Heart right ventricle (tissue), 16 donors: ENCODE data around the gene REG4. TPM values are rescaled to one million over a fixed set of nuclear protein-coding genes. Genes with fewer than 3 reads are reported as not detected.

ENCODE experiments used
- ATAC-seq, 8 donors: fragments of 200-7000 bp; cut with Tn5 transposase; one replicate each; pipeline ENCODE4 v1.9.1; 2020; ENCODE audit warnings: mild to moderate bottlenecking in 8 of 8, moderate library complexity in 8 of 8, moderate number of reproducible peaks in 1 of 8
- DNase-seq, 2 donors: peaks; one replicate each; pipeline ENCODE4 v3.0.0-alpha.2; 2020
- H3K27ac ChIP-seq, 10 donors: fragments of 200-600 bp; sonication (generic) in 2 of 10; one replicate each; pipeline versions ENCODE4 v1.5.0 to v1.8.0; 2020 to 2022; ENCODE audit warnings: mild to moderate bottlenecking in 3 of 10
- H3K27me3 ChIP-seq, 7 donors: fragments of 200-600 bp; one replicate each; pipeline ENCODE4 v1.8.0; 2021 to 2022; ENCODE audit warnings: mild to moderate bottlenecking in 2 of 7
- H3K36me3 ChIP-seq, 9 donors: fragments of 200-600 bp; sonication (generic) in 1 of 9; one replicate each; pipeline versions ENCODE4 v1.5.0 to v1.8.0; 2020 to 2022; ENCODE audit warnings: mild to moderate bottlenecking in 2 of 9
- H3K4me1 ChIP-seq, 9 donors: fragments of 200-600 bp; sonication (generic) in 1 of 9; one replicate each; pipeline versions ENCODE4 v1.5.0 to v1.8.0; 2020 to 2022; ENCODE audit warnings: mild to moderate bottlenecking in 4 of 9
- H3K4me3 ChIP-seq, 10 donors: fragments of 200-600 bp; sonication (generic) in 2 of 10; one replicate each; pipeline versions ENCODE4 v1.5.0 to v1.8.0; 2020 to 2022; ENCODE audit warnings: mild to moderate bottlenecking in 7 of 10, moderate library complexity in 2 of 10
- H3K9me3 ChIP-seq, 11 donors: fragments of 200-600 bp in 10 of 11; sonication (generic) in 2 of 11; one replicate each; pipeline versions ENCODE4 v1.5.0 to v1.8.0; 2013 to 2022; ENCODE audit warnings: mild to moderate bottlenecking in 2 of 11, control low read depth in 1 of 11, moderate library complexity in 1 of 11
- WGBS, 2 donors: extraction: QIAGEN DNeasy Blood & Tissue Kit; methylation state at CpG; one replicate each; pipeline ENCODE4 v1.1.7; 2013; ENCODE audit warnings: inconsistent platforms in 1 of 2; 5-methylcytosine and 5-hydroxymethylcytosine counted together
- intact Hi-C, 10 donors: fragments of 100-400 bp; cut with DNase I; formaldehyde crosslinking; loops; one replicate each; pipeline versions ENCODE4 v1.11.1 to v1.14.2; 2022
- polyA plus RNA-seq, 2 donors: library from polyadenylated mRNA; stranded (reverse); fragments of 200-250 nt; gene quantifications; one replicate each; pipeline ENCODE4 v1.2.3, GENCODE V29; 2013
- total RNA-seq, 10 donors: library from RNA; stranded (reverse); fragmentation: NEBNext Ultra II Directional in 3 of 10; extraction: Animal tissue kit (Norgen Biotek cat#: 25700) in 3 of 10; gene quantifications; one replicate each; pipeline versions ENCODE4 v1.2.1 to v1.2.4, GENCODE V29; 2021 to 2023
- TF ChIP-seq, protein P1 (sequence below), 9 donors: fragments of 200-600 bp; sonication (generic) in 2 of 9; IDR thresholded peaks; one replicate each; pipeline versions ENCODE4 v1.5.0 to v1.8.0; 2021 to 2022; ENCODE audit warnings: antibody characterized with exemption in 9 of 9, mild to moderate bottlenecking in 5 of 9, moderate library complexity in 1 of 9
- donor health status: Arrhythmogenic right ventricular cardiomyopathy.
- donor health status: ischemic (EF 13 %, LVEDD 7.1; RV severe dilation, severe dysfunction).
- donor health status: healthy with polysubstance abuse.
- donor health status: DM: no; HTN: yes; CAD: no.
- donor health status: DM: no; HTN: no; CAD: no.
- donor health status: ischemic (EF 25% LVEDD 6.9; RV normal size, moderate dysfunction).
- donor health status: ischemic (EF 25% LVEDD 5.7; RV mildly dilated, moderate dysfunction).
- donor health status: healthy.
- donor health status: DM: yes; HTN: yes; CAD: no.
- donor health status: Ischemic cardiomyopathy.
- donor health status: ischemic (EF 35%, LVEDD 5.7; RV mildly dilated, moderate dysfunction).
- donor health status: nonischemic (EF 11% LVEDD 7.7; RV severe dilation, severe dysfunction).
- donor health status: DM: yes; HTN: yes; CAD: no.
- donor health status: PGD.
- donor health status: ischemic (EF 29% LVEDD 5.4; RV normal size, mild dysfunction).
- donor health status: nonischemic (EF 23%, LVEDD 6.1; RV moderate dilation, normal function).

The REG4 gene
- total and polyA plus RNA-seq, 12 donors, result not detected

DNA sequence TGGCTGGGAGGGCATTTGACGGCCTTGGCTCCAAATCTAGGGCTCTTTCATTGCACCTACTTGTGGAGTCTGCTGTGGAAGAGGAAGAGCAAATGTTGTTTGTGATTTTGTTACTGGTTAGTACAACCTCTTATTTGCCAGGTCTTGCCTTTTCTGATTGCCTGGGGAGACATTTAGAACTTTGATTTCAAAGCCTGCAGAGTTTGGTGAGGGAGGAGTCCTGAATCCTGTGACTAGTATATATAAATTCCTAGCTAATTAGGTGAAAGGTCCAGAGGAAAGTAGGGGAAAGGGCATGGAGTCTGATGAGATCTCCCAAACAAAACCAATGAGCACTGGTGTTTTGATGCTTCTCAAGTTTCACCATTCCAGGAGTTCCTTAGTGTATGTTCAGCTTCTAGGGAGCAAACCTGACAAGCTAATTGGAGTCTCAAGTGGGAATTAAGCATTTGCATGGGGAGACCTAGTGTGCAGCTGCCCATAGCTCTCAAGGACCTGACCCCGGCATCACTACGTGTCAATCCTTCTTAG is 37.5 kb downstream of the REG4 start:
- intact Hi-C loops, result no loop called here
- no peaks in the 10 kb centered on the region for H3K27me3 ChIP-seq
- DNase-seq (no peak), ATAC-seq (peak in 5 of 8 donors; percentile 23 to 79 (median 33))
- H3K4me3 ChIP-seq, result no peak overlapping the region
- H3K36me3 ChIP-seq, result no peaks in the 10 kb centered on the region
- peaks cover 0 to 15% (median 10%) of the 10 kb centered on the region in 9 donors for H3K4me1 ChIP-seq
- WGBS, 2 donors, result 54 to 55% methylated on average over 3 of the region's 3 CpGs
- no peaks in the 10 kb centered on the region for H3K9me3 ChIP-seq
- TF ChIP-seq, protein P1, sequence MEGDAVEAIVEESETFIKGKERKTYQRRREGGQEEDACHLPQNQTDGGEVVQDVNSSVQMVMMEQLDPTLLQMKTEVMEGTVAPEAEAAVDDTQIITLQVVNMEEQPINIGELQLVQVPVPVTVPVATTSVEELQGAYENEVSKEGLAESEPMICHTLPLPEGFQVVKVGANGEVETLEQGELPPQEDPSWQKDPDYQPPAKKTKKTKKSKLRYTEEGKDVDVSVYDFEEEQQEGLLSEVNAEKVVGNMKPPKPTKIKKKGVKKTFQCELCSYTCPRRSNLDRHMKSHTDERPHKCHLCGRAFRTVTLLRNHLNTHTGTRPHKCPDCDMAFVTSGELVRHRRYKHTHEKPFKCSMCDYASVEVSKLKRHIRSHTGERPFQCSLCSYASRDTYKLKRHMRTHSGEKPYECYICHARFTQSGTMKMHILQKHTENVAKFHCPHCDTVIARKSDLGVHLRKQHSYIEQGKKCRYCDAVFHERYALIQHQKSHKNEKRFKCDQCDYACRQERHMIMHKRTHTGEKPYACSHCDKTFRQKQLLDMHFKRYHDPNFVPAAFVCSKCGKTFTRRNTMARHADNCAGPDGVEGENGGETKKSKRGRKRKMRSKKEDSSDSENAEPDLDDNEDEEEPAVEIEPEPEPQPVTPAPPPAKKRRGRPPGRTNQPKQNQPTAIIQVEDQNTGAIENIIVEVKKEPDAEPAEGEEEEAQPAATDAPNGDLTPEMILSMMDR (IDR thresholded peaks at IDR 0.05), result no peak
- peak overlapping the region in 7 of 10 donors; percentile 3 to 80 (median 42) for H3K27ac ChIP-seq

DNA sequence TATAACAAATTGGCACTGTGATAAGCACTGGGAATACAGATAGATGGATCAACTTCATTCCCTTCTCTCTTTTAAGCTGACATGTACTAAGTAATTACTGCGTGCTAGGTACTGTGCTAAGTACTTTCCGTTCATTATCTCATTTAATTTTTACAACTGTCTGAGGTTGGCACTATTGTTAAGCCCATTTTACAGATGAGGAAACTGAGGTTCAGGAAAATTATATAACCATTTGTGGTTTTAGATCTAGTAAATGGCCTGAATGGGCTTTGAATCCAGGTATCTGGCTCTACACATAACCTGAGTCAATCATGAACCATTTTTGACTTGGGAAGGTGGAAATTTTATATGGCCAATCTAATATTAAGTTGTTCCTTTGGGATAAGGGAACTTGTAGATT is 39.0 kb downstream of the REG4 start:
- TF ChIP-seq, protein P1 (IDR thresholded peaks at IDR 0.05), result no peak
- Histone ChIP-seq H3K4me3 (no peak overlapping the region), H3K9me3 (no peaks in the 10 kb centered on the region), H3K27me3 (no peaks in the 10 kb centered on the region), H3K36me3 (no peaks in the 10 kb centered on the region), H3K27ac (no peak overlapping the region), H3K4me1 (peaks cover 0 to 18% (median 10%) of the 10 kb centered on the region in 9 donors)
- no peak for DNase-seq
- intact Hi-C loops, result no loop called here
- no peak for ATAC-seq
- 96 to 98% methylated on average over 2 of the region's 2 CpGs for WGBS, 2 donors

DNA sequence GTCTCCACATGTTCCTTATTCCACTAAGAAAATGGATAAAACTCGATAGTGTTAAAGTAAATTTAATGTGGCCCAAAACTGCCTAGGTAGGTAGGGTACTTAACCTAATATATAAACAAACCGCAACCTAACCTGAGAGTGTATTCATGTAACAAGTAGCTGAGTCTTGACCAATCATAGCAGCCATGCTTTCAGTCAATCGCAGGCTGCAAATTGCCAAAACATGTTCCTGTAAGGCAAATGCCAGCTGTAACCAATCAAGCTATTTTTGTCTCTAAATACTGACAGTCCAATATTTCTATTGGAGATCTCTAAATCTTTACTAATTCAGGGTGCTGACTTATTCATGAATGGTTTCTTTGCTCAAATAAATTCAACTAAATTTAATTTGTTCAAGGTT is 39.5 kb downstream of the REG4 start:
- intact Hi-C loops, result no loop called here
- no peak for ATAC-seq

DNA sequence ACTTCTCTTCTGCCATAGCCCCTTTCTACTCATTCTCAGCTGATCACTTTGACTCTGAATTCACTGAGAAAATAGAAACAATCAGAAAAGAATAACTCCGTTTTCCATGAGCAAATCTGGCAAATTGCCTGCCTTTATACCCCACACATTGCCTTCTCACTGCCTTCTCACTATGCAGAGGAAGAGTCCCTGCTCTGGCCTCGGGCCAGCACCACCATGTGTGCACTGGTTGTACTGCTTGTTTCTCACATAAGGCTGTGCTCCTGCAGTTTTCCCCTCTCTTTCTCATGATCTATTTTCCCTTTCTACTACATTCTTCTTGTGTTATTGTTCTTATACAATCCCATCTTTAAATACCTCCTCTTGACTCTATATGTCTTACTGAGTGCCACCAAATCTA is 40.2 kb downstream of the REG4 start:
- ATAC-seq (no peak), DNase-seq (peak in 1 of 2 donors; percentile 30)
- Histone ChIP-seq H3K4me1 (peaks cover 0 to 23% (median 13%) of the 10 kb centered on the region in 9 donors), H3K36me3 (no peaks in the 10 kb centered on the region), H3K9me3 (no peaks in the 10 kb centered on the region), H3K27ac (no peak overlapping the region), H3K27me3 (no peaks in the 10 kb centered on the region), H3K4me3 (no peak overlapping the region)
- TF ChIP-seq, protein P1 (IDR thresholded peaks at IDR 0.05), result no peak
- intact Hi-C loops, result no loop called here
- WGBS, 2 donors, result 29 to 43% methylated on average over 2 of the region's 2 CpGs

More for the DNA sequence above, 39.5 kb downstream of the REG4 start:
- H3K27me3 ChIP-seq, result no peaks in the 10 kb centered on the region
- H3K9me3 ChIP-seq, result no peaks in the 10 kb centered on the region
- H3K27ac ChIP-seq, result no peak overlapping the region
- H3K36me3 ChIP-seq, result no peaks in the 10 kb centered on the region
- 74 to 76% methylated on average over 3 of the region's 3 CpGs for WGBS, 2 donors
- no peak overlapping the region for H3K4me3 ChIP-seq
- TF ChIP-seq, protein P1 (IDR thresholded peaks at IDR 0.05), result no peak
- no peak for DNase-seq
- H3K4me1 ChIP-seq, result peaks cover 0 to 20% (median 11%) of the 10 kb centered on the region in 9 donors
